Stimulated activated CD8-positive, alpha-beta memory T cell treated with anti-CD3 and anti-CD28 coated beads, Interleukin-7, amount 100 ng/mL, for 1 hour (primary cell): ENCODE results near the gene GPR157.
A peak's percentile ranks its signal among the peaks of the same experiment; 100 is the strongest.
"Not testable (repeated sequence)": the region's sequence is repeated elsewhere in the genome, so short reads cannot be mapped to it uniquely, and the experiment has no call there.

ENCODE experiments used
- DNase-seq, 2 donors: peaks; one replicate each; pipeline ENCODE4 v3.0.0-alpha.2; 2020; ENCODE audit warnings: low read depth in 2 of 2

The GPR157 gene

GRCh38 chr1:9128520-9129265, at the start of gene GPR157:
GPR157 (minus strand) TSS chr1:9129102; CDS start chr1:9129027, 75 bp downstream.
- peak; percentile 55 to 68 for DNase-seq

GRCh38 chr1:9174762-9175161, 45.9 kb upstream of the GPR157 start:
- DNase-seq: no peak

GRCh38 chr1:9174243-9174642, 45.3 kb upstream of the GPR157 start:
- no peak for DNase-seq

- DNase-seq: no peak
Measured at GRCh38 chr1:9169601-9170137, 40.8 kb upstream of the GPR157 start.

- DNase-seq: no peak
Measured at GRCh38 chr1:9167638-9168037, 38.7 kb upstream of the GPR157 start.

GRCh38 chr1:9166289-9167235, 37.7 kb upstream of the GPR157 start:
- no peak for DNase-seq

GRCh38 chr1:9165396-9165795, 36.5 kb upstream of the GPR157 start:
- no peak for DNase-seq

- DNase-seq: no peak
Measured at GRCh38 chr1:9164919-9165318, 36.0 kb upstream of the GPR157 start.

- DNase-seq: no peak
Measured at GRCh38 chr1:9164532-9164900, 35.6 kb upstream of the GPR157 start.

GRCh38 chr1:9161963-9162362, 33.1 kb upstream of the GPR157 start:
- no peak for DNase-seq

GRCh38 chr1:9161342-9161741, 32.4 kb upstream of the GPR157 start:
- DNase-seq: no peak

- no peak for DNase-seq
Measured at GRCh38 chr1:9160079-9160717, 31.3 kb upstream of the GPR157 start.

- DNase-seq: no peak
Measured at GRCh38 chr1:9155879-9156278, 27.0 kb upstream of the GPR157 start.

- not testable (repeated sequence) for DNase-seq
Measured at GRCh38 chr1:9155405-9155804, 26.5 kb upstream of the GPR157 start.

- DNase-seq: no peak
Measured at GRCh38 chr1:9153152-9153551, 24.2 kb upstream of the GPR157 start.

- no peak for DNase-seq
Measured at GRCh38 chr1:9152535-9152934, 23.6 kb upstream of the GPR157 start.

GRCh38 chr1:9151328-9151860, 22.5 kb upstream of the GPR157 start:
- DNase-seq: no peak

- DNase-seq: no peak
Measured at GRCh38 chr1:9150582-9151327, 21.9 kb upstream of the GPR157 start.

GRCh38 chr1:9149837-9150581, 21.1 kb upstream of the GPR157 start:
- no peak for DNase-seq

- DNase-seq: no peak
Measured at GRCh38 chr1:9149151-9149550, 20.2 kb upstream of the GPR157 start.
